ENCODE measurements around the gene KY.

KY gene

GRCh38 chr3:134642445-134643149 is 8.2 kb downstream of the KY start:
- DNase-seq: no peak

GRCh38 chr3:134641671-134642300 is 9.0 kb downstream of the KY start:
- no peak for DNase-seq

GRCh38 chr3:134640872-134641470 is 9.9 kb downstream of the KY start:
- no peak for DNase-seq

GRCh38 chr3:134640378-134640777 is 10.4 kb downstream of the KY start:
- DNase-seq: no peak

GRCh38 chr3:134638385-134639030 is 12.3 kb downstream of the KY start:
- DNase-seq: no peak

GRCh38 chr3:134636406-134636805 is 14.4 kb downstream of the KY start:
- no peak for DNase-seq

- no peak for DNase-seq
Observed at GRCh38 chr3:134630506-134630905, 20.3 kb downstream of the KY start.

GRCh38 chr3:134628884-134629283 is 21.9 kb downstream of the KY start:
- no peak for DNase-seq

GRCh38 chr3:134627831-134628230 is 23.0 kb downstream of the KY start:
- DNase-seq: no peak

GRCh38 chr3:134625885-134626741 is 24.7 kb downstream of the KY start:
- no peak for DNase-seq

GRCh38 chr3:134625462-134625861 is 25.4 kb downstream of the KY start:
- DNase-seq: no peak

GRCh38 chr3:134624537-134625287 is 26.1 kb downstream of the KY start:
- DNase-seq: no peak

- DNase-seq: no peak
Observed at GRCh38 chr3:134623615-134624245, 27.1 kb downstream of the KY start.

GRCh38 chr3:134622806-134623365 is 27.9 kb downstream of the KY start:
- no peak for DNase-seq

GRCh38 chr3:134621854-134622253 is 29.0 kb downstream of the KY start:
- no peak for DNase-seq

- DNase-seq: no peak
Observed at GRCh38 chr3:134620476-134621115, 30.2 kb downstream of the KY start.

GRCh38 chr3:134619884-134620445 is 30.9 kb downstream of the KY start:
- DNase-seq: no peak

- no peak for DNase-seq
Observed at GRCh38 chr3:134619301-134619615, 31.6 kb downstream of the KY start.

GRCh38 chr3:134618478-134619300 is 32.1 kb downstream of the KY start:
- DNase-seq: no peak

All from activated CD4-positive, alpha-beta T cell treated with anti-CD3 and anti-CD28 coated beads, Interleukin-2, amount 50 U/mL, for 48 hours (primary cell).